ENCODE data around the gene ZNF341.

Gene ZNF341

GRCh38 chr20:33796263-33796906 lies 64.6 kb downstream of the ZNF341 start:
- no peak for DNase-seq (ENCODE audit: low read depth)

- no peak for DNase-seq (ENCODE audit: low read depth)
Observed at GRCh38 chr20:33796907-33797544, 65.2 kb downstream of the ZNF341 start.

DNA sequence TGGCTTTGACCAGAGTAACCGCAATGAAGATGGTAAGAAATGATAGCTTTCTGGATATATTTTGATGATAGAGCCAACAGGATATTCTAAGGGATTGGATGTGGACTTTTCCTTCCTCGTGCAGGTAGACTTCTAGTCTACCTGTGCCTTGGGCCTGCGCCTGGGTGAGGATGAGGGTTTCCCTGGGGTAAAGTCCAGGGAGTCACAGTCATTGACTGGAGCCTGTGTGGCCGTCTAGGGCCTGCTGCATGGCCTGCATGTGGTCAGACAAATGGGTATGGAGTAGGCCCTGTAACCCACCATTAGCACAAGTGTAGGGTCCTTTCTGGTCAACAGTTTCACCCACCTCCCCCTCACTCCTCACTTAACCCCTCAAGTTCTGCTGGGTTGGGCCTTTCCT lies 66.6 kb downstream of the ZNF341 start:
- no peak for DNase-seq (ENCODE audit: low read depth)

GRCh38 chr20:33803921-33804337 lies 72.1 kb downstream of the ZNF341 start:
- no peak for DNase-seq (ENCODE audit: low read depth)

DNA sequence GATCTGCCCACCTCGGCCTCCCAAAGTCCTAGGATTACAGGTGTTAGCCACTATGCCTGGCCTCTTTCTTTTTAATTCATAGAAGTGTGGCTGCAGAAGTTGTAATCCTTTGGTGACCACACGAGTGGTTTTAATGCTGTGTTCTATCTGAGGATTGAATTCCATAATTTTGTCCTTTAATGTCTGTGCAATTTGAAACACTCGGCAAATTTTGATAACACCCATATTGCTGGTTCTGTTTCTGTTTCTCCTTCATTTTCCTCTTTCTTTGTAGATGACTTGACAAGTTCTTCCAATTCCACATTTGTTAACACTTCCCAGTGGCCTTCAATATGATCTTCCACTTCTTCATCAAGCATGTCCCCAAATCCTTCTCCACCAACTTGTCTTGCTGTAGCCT lies 76.6 kb downstream of the ZNF341 start:
- DNase-seq (ENCODE audit: low read depth), result no peak

DNA sequence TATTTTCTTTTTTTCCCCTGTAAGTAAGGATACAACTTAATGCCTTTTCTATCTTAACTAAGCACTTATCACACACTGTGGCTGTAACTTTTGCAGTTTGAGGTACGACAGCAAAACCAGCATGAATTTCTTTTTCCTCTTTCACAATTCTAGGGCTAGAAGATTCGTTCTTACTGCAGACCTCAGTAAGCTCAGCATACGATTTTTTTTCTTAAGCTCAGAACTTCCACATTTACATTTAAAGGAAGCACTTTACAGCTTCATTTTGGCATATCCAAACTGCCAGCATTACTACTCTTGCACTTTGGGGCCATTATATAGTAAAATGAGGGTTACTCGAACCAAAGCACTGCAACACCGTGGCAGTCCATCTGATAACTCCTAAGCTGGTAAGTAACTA lies 78.5 kb downstream of the ZNF341 start:
- DNase-seq (ENCODE audit: low read depth), result no peak

DNA sequence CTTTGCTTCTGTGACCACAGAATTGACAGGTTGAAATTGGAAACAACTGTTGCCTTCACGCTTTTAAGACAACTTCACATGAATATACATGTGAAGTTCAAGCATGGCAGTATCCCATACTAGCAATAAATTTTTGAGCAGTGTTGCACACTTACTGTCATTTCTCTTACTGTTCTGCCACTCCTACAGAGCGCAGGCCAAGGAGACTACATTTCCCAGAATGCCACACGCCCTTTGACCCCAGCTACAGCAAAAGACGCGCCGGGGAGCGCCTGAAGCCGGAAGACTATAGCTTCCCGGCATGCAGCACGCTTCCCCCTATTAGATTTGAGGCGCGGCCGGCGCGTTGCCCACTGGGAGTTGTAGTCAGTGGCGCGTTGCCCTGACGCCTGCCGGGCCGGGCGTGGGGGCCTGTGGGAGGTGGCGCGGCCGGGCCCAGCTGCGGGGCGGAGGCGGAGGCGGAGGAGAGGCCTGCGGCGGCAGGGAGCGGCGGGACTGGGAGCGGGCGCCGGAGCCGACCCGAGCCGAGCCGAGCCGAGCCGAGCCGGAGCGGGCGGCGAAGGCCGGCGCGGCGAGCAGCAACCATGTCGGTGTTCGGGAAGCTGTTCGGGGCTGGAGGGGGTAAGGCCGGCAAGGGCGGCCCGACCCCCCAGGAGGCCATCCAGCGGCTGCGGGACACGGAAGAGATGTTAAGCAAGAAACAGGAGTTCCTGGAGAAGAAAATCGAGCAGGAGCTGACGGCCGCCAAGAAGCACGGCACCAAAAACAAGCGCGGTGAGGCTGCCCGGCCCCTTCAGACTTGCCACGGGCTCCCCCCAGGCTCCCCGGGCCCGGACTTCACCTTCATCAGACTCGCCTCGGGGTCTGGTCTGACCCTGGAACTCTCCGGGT lies 79.3 kb downstream of the ZNF341 start, which contains the start of gene CHMP4B:
Gene CHMP4B, plus strand, starts transcription at position 464 of the 891 bp plus-strand sequence. Its CDS starts 121 bp downstream, at position 585.
- DNase-seq (ENCODE audit: low read depth), result peak; percentile 98

GRCh38 chr20:33811776-33812151 lies 80.0 kb downstream of the ZNF341 start:
- DNase-seq (ENCODE audit: low read depth), result no peak

GRCh38 chr20:33812152-33812849 lies 80.5 kb downstream of the ZNF341 start:
- DNase-seq (ENCODE audit: low read depth), result peak; percentile 27

- DNase-seq (ENCODE audit: low read depth), result no peak
Observed at GRCh38 chr20:33812908-33813462, 81.2 kb downstream of the ZNF341 start.

DNA sequence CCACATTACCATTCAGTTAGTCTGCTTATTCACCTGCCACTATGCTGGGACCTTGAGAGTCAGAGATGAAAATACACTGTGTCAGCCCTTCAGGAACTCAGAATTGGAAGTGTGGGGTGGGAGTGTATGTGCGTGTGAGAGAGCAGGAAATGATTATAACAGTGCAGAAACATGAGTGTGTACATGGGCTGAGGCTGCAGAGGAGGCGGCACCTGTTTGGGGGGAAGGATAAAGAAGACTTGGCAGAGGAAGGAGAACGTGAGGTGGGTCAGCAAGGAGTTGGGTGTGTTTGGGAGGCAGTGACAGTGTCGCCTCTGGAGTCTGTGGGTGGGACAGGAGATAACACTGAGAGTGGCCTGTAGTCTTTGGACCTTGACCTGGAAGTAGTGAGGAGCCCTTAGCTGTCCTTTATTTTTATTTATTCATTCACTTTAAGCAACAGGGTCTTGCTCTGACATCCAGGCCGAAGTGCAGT lies 82.5 kb downstream of the ZNF341 start:
- DNase-seq (ENCODE audit: low read depth), result no peak

- no peak for DNase-seq (ENCODE audit: low read depth)
Observed at GRCh38 chr20:33815671-33816070, 83.9 kb downstream of the ZNF341 start.

GRCh38 chr20:33816191-33816590 lies 84.4 kb downstream of the ZNF341 start:
- no peak for DNase-seq (ENCODE audit: low read depth)

DNA sequence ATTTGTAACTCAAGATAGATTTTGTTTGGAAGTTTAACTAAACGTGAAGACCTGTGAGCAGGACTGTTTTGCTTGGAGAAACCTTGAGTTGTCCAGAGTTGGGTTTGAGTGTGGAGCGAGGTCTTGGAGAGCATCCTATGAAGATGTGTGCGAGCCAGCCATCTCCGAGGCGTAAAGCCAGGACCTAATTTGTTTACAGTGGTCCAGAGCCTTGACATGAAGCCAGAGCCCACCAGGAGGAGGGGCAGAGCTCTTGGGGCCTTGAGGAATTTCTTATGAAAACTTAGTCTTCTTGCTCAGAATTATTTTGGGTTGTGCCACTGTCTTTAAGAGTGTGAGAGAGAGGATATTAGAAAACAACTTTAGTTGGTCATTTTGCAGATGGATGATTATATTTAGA lies 85.6 kb downstream of the ZNF341 start:
- no peak for DNase-seq (ENCODE audit: low read depth)

DNA sequence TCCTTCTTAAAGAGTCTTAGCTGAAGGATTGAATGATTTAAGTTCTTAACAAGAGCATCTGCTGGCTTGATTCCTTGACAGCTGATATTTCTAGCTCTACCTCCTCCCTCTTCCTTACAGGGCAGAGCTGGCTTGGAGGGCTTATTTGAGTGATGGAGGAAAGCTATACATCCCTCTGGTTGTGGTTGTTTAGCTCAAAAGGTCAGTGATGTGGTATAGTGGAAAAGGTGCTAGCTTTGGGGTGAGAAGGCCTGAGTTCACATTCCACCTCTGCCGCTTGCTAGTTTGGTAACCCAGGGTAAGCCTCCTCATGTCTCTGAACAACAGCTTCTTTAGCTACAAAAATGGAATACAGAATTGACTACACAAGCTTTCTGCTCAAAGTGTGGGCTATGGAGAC lies 87.7 kb downstream of the ZNF341 start:
- DNase-seq (ENCODE audit: low read depth), result no peak

GRCh38 chr20:33820362-33820761 lies 88.6 kb downstream of the ZNF341 start:
- DNase-seq (ENCODE audit: low read depth), result no peak

DNA sequence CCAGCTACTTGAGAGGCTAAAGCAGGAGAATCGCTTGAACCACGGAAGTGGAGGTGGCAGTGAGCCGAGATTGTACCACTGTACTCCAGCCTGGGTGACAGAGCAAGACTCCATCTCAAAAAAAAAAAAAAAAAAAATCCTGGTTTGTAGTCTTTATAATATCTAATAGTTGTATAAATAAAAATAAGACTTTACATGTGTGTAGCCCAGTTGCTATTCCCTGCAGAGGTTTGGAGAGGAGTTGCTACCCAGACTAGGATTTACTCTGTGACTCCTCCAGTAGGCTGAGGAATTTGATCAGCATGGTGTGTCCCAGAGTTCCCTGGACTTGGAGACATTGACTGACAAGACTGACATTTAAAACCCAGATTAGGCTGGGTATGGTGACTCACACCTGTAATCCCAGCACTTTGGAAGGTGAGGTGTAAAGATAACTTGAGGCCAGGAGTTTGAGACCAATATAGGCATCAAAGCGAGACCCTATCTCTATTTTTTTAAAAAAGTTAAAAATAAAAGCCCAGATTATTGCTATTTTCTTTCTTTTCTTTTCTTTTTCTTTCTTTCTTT lies 89.6 kb downstream of the ZNF341 start:
- no peak for DNase-seq (ENCODE audit: low read depth)

DNA sequence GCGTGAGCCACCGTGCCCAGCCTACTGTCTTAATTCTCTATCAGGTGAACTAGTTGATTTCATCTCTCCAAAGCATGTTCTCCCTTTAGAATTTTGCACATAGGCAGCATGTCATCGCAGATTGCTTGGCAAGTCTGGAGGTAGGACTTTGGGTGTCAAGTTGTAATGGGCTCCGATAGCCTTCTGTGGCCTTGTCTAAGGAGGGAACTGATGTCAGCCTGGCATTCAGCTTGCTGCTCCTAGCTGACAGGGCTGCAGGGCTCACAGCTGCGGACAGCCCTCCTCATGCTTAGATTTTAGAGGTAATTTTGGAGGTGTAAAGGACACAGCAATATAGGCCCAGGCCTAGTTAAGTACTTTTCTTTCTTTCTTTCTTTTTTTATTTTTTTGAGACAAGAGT lies 90.6 kb downstream of the ZNF341 start:
- no peak for DNase-seq (ENCODE audit: low read depth)

- no peak for DNase-seq (ENCODE audit: low read depth)
Observed at GRCh38 chr20:33822991-33823390, 91.2 kb downstream of the ZNF341 start.

GRCh38 chr20:33824852-33825251 lies 93.1 kb downstream of the ZNF341 start:
- DNase-seq (ENCODE audit: low read depth), result no peak

Data from stimulated activated CD8-positive, alpha-beta memory T cell treated with anti-CD3 and anti-CD28 coated beads, Interleukin-12 subunit alpha, Interleukin-12 subunit beta, amount 100 ng/mL, for 1 hour (primary cell).